HepG2 (cell line): ENCODE measurements around the gene TNFRSF6B. TPM values are rescaled to one million over a fixed set of nuclear protein-coding genes. Genes with fewer than 3 reads are reported as not detected.

Source experiments
- CEBPG ChIP-seq: IDR thresholded peaks from 2 replicates; pipeline ENCODE4 v1.6.1; 2016
- HMGA1 ChIP-seq: sonication (generic); formaldehyde crosslinking; conservative IDR thresholded peaks from 2 replicates; pipeline ENCODE4 v1.4.0; 2020; ENCODE audit warnings: missing genetic modification reagents
- KLF13 ChIP-seq: sonication (generic); formaldehyde crosslinking; IDR thresholded peaks from 2 replicates; pipeline ENCODE4 v1.4.0; 2020; ENCODE audit warnings: mild to moderate bottlenecking, missing genetic modification reagents
- MATR3 ChIP-seq: sonication (generic); formaldehyde crosslinking; IDR thresholded peaks from 2 replicates; pipeline ENCODE4 v1.4.0; 2020; ENCODE audit warnings: missing genetic modification reagents
- NCOR1 ChIP-seq: fragments of 200-600 bp; sonication (generic); IDR thresholded peaks from 2 replicates; pipeline ENCODE4 v1.7.0; 2017; ENCODE audit warnings: antibody characterized with exemption, low read length, borderline replicate concordance
- NFKB2 ChIP-seq: sonication (generic); formaldehyde crosslinking; IDR thresholded peaks from 2 replicates; pipeline ENCODE4 v1.4.0; 2020; ENCODE audit warnings: missing genetic modification reagents, borderline replicate concordance
- POGK ChIP-seq: sonication (generic); formaldehyde crosslinking; conservative IDR thresholded peaks from 2 replicates; pipeline ENCODE4 v1.8.0; 2022; ENCODE audit warnings: mild to moderate bottlenecking, moderate library complexity, missing genetic modification reagents
- UBTF ChIP-seq: sonication (generic); formaldehyde crosslinking; IDR thresholded peaks from 2 replicates; pipeline ENCODE4 v1.4.0; 2020; ENCODE audit warnings: mild to moderate bottlenecking, missing genetic modification reagents
- ZFP36 ChIP-seq: fragments of 150-350 bp; IDR thresholded peaks from 2 replicates; pipeline ENCODE4 v1.6.1; 2018; ENCODE audit warnings: borderline replicate concordance, low read length, low read depth; ENCODE audit not compliant: partially characterized antibody
- ZGPAT ChIP-seq: IDR thresholded peaks from 2 replicates; pipeline ENCODE4 v1.6.1; 2016; ENCODE audit warnings: mild to moderate bottlenecking
- ZNF337 ChIP-seq: sonication (generic); formaldehyde crosslinking; IDR thresholded peaks from 2 replicates; pipeline ENCODE4 v1.5.1; 2020; ENCODE audit warnings: missing genetic modification reagents, low read depth, mild to moderate bottlenecking, borderline replicate concordance
- ZNF546 ChIP-seq: sonication (generic); formaldehyde crosslinking; conservative IDR thresholded peaks from 2 replicates; pipeline ENCODE4 v1.8.1; 2023; ENCODE audit warnings: mild to moderate bottlenecking, missing genetic modification reagents
- ZNF562 ChIP-seq: sonication (generic); formaldehyde crosslinking; IDR thresholded peaks from 2 replicates; pipeline ENCODE4 v1.8.0; 2022; ENCODE audit warnings: missing genetic modification reagents, borderline replicate concordance
- ZNF790 ChIP-seq: sonication (generic); formaldehyde crosslinking; IDR thresholded peaks from 2 replicates; pipeline ENCODE4 v1.8.0; 2022; ENCODE audit warnings: missing genetic modification reagents, mild to moderate bottlenecking, borderline replicate concordance
- polyA plus RNA-seq, 8 experiments: library from polyadenylated mRNA; depleted of rRNA in 3 of 8; stranded (reverse) in 7 of 8; unstranded in 1 of 8; fragments of >200 nt; fragmentation: Illumina TruSeq in 4 of 8; extraction: Trizol in 4 of 8; gene quantifications; 2 replicates each; pipeline versions ENCODE4 v1.2.1 to v1.2.3, GENCODE V29; 2011 to 2016; ENCODE audit warnings: low read depth in 4 of 8, missing spikeins in 1 of 8, mixed read lengths in 1 of 8; ENCODE audit not compliant: insufficient read depth in 1 of 8
- total RNA-seq, 5 experiments: library from RNA; depleted of rRNA; stranded (reverse); fragments of >200 nt; fragmentation: Illumina TruSeq; extraction: Trizol; gene quantifications; 2 replicates each; pipeline ENCODE4 v1.2.3, GENCODE V29; 2016; ENCODE audit warnings: low read depth in 1 of 5
- TF ChIP-seq, protein P1 (sequence below): sonication (generic); formaldehyde crosslinking; IDR thresholded peaks from 2 replicates; pipeline ENCODE4 v1.8.0; 2022; ENCODE audit warnings: low read depth, missing genetic modification reagents
- TF ChIP-seq, protein P2 (sequence below): sonication (generic); formaldehyde crosslinking; IDR thresholded peaks from 2 replicates; pipeline ENCODE4 v1.4.0; 2020; ENCODE audit warnings: missing genetic modification reagents, mild to moderate bottlenecking, borderline replicate concordance

Gene TNFRSF6B
- total and polyA plus RNA-seq, 2 of the 13 experiments (the other 11 are each of a cell fraction or from before 2014, with no cell fraction given), result 0.24 TPM; not detected in 1

GRCh38 chr20:63737945-63738686 lies 41.7 kb downstream of the TNFRSF6B start (continued):
- TF ChIP-seq UBTF, result peak; percentile 95
- no peak for TF ChIP-seq HMGA1 (CRISPR knock-in tag)
- TF ChIP-seq ZNF546 (CRISPR knock-in tag), result peak; percentile 73; the same call in 1 of the 2 replicates
- TF ChIP-seq ZGPAT, result peak; percentile 20
- no peak; the same call in 1 of the 2 replicates for TF ChIP-seq ZNF562 (CRISPR knock-in tag)
- 0 out of 2 replicates have a peak, but pooled peaks have one; percentile 27 for TF ChIP-seq ZNF337 (CRISPR knock-in tag)
- peak; percentile 94; the same call in 1 of the 2 replicates for TF ChIP-seq KLF13 (CRISPR knock-in tag)
- no peak; the same call in 1 of the 2 replicates for TF ChIP-seq MATR3 (CRISPR knock-in tag)
- TF ChIP-seq ZFP36, result no peak
- TF ChIP-seq, protein P1, sequence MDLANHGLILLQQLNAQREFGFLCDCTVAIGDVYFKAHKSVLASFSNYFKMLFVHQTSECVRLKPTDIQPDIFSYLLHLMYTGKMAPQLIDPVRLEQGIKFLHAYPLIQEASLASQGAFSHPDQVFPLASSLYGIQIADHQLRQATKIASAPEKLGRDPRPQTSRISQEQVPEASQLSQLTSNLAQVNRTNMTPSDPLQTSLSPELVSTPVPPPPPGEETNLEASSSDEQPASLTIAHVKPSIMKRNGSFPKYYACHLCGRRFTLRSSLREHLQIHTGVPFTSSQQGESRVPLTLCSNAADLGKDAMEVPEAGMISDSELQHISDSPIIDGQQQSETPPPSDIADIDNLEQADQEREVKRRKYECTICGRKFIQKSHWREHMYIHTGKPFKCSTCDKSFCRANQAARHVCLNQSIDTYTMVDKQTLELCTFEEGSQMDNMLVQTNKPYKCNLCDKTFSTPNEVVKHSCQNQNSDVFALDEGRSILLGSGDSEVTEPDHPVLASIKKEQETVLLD (CRISPR knock-in tag), result peak; percentile 86
- TF ChIP-seq, protein P2, sequence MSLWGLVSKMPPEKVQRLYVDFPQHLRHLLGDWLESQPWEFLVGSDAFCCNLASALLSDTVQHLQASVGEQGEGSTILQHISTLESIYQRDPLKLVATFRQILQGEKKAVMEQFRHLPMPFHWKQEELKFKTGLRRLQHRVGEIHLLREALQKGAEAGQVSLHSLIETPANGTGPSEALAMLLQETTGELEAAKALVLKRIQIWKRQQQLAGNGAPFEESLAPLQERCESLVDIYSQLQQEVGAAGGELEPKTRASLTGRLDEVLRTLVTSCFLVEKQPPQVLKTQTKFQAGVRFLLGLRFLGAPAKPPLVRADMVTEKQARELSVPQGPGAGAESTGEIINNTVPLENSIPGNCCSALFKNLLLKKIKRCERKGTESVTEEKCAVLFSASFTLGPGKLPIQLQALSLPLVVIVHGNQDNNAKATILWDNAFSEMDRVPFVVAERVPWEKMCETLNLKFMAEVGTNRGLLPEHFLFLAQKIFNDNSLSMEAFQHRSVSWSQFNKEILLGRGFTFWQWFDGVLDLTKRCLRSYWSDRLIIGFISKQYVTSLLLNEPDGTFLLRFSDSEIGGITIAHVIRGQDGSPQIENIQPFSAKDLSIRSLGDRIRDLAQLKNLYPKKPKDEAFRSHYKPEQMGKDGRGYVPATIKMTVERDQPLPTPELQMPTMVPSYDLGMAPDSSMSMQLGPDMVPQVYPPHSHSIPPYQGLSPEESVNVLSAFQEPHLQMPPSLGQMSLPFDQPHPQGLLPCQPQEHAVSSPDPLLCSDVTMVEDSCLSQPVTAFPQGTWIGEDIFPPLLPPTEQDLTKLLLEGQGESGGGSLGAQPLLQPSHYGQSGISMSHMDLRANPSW, result no peak
- peak; percentile 97 for TF ChIP-seq POGK
- peak; percentile 67; the same call in 1 of the 2 replicates for TF ChIP-seq NCOR1
- TF ChIP-seq ZNF790 (CRISPR knock-in tag), result peak; percentile 54; the same call in 1 of the 2 replicates
- TF ChIP-seq NFKB2, result peak; percentile 95; the same call in 1 of the 2 replicates
- peak; percentile 14; the same call in 1 of the 2 replicates for TF ChIP-seq CEBPG (CRISPR knock-in tag)
